ENCODE measurements around the gene PDE9A. TPM values are rescaled to one million over a fixed set of nuclear protein-coding genes. Genes with fewer than 3 reads are reported as not detected.

Gene PDE9A
- total and polyA plus RNA-seq, 2 of the 4 experiments (the other 2 are of a cell fraction) = 0.89 to 0.90 TPM

- Histone ChIP-seq H3K18ac (ENCODE audit: low read depth, low read length) (no peak overlapping the region), H3K4me2 (ENCODE audit: low read depth, low read length) (no peak overlapping the region), H3K27ac (ENCODE audit: insufficient read depth, low read length) (no peak overlapping the region), H3K36me3 (ENCODE audit: control insufficient read depth, insufficient read depth, low read length) (no peaks in the 10 kb centered on the region), H2BK15ac (ENCODE audit: low read depth, low read length) (no peak overlapping the region), H3K4me1 (ENCODE audit: control insufficient read depth, insufficient read depth, low read length) (no peaks in the 10 kb centered on the region), H4K5ac (ENCODE audit: low read depth, low read length) (no peak overlapping the region), H3K4me3 (ENCODE audit: insufficient read depth, low read depth, low read length) (no peak overlapping the region), H2BK5ac (ENCODE audit: low read depth, low read length, poor library complexity, severe bottlenecking) (no peak overlapping the region), H2AFZ (replicated peaks; ENCODE audit: low read length, poor library complexity) (no peak overlapping the region), H3K9me3 (ENCODE audit: control insufficient read depth, insufficient read depth, low read length) (peaks cover 3% of the 10 kb centered on the region; the same call in 1 of the 2 replicates), H3K79me1 (ENCODE audit: low read depth in 1 of 2, low read length in 2 of 2) (no peaks in the 10 kb centered on the region), H3K9ac (ENCODE audit: low read depth, low read length) (no peak overlapping the region), H2AK5ac (ENCODE audit: low read depth, low read length) (no peak overlapping the region), H2BK20ac (ENCODE audit: low read depth, low read length) (no peak overlapping the region), H3K27me3 (ENCODE audit: control insufficient read depth, insufficient read depth, low read length) (peaks cover 37% of the 10 kb centered on the region), H4K91ac (ENCODE audit: insufficient read depth, low read depth, low read length) (no peak overlapping the region), H3K4ac (ENCODE audit: low read depth, low read length) (no peak overlapping the region), H3K9me1 (ENCODE audit: insufficient read depth, low read length) (no peaks in the 10 kb centered on the region), H2AK9ac (replicated peaks; ENCODE audit: low read depth, low read length, poor library complexity) (no peak overlapping the region), H4K8ac (ENCODE audit: low read depth in 2 of 2, low read length in 2 of 2) (no peak overlapping the region), H4K20me1 (ENCODE audit: insufficient read depth, low read length) (no peaks in the 10 kb centered on the region), H3K23ac (ENCODE audit: low read depth, low read length) (no peak overlapping the region), H3K14ac (replicated peaks; ENCODE audit: low read depth, low read length) (no peak overlapping the region), H3K56ac (ENCODE audit: extremely low read depth, insufficient read depth, low read length) (no peak overlapping the region), H2BK120ac (ENCODE audit: low read depth, low read length) (no peak overlapping the region)
- ChIA-PET CTCF (no interaction called here), POLR2A (ENCODE audit: unreplicated experiment) (no interaction called here)
- BruUV-seq (replicated peaks) = no TSS peak
- DNase-seq (no peak), ATAC-seq (ENCODE audit: low read depth) (no peak)
- TF ChIP-seq CHD1 (IDR thresholded peaks at IDR 0.05; ENCODE audit: low read depth, low read length) (no peak), POLR2A (IDR thresholded peaks at IDR 0.05; ENCODE audit: low read depth, low read length) (no peak), NFE2L2 (IDR thresholded peaks at IDR 0.05; ENCODE audit: low read depth, low read length) (no peak), USF2 (IDR thresholded peaks at IDR 0.05; ENCODE audit: low read depth, low read length) (no peak), RCOR1 (IDR thresholded peaks at IDR 0.05; ENCODE audit: insufficient replicate concordance, low read length) (no peak), CTCF (conservative IDR thresholded peaks at IDR 0.05; ENCODE audit: low read depth, low read length) (no peak), SMC3 (IDR thresholded peaks at IDR 0.05; ENCODE audit: low read depth, low read length) (no peak), FOS (IDR thresholded peaks at IDR 0.05; ENCODE audit: low read depth, low read length) (no peak), CEBPB (IDR thresholded peaks at IDR 0.05; ENCODE audit: low read depth, low read length) (no peak), MAFK (IDR thresholded peaks at IDR 0.05; ENCODE audit: low read depth, low read length) (no peak), MAZ (IDR thresholded peaks at IDR 0.05; ENCODE audit: borderline replicate concordance, low read depth, low read length) (no peak), MXI1 (IDR thresholded peaks at IDR 0.05; ENCODE audit: borderline replicate concordance, low read depth, low read length) (no peak)
- TF ChIP-seq, protein P1, sequence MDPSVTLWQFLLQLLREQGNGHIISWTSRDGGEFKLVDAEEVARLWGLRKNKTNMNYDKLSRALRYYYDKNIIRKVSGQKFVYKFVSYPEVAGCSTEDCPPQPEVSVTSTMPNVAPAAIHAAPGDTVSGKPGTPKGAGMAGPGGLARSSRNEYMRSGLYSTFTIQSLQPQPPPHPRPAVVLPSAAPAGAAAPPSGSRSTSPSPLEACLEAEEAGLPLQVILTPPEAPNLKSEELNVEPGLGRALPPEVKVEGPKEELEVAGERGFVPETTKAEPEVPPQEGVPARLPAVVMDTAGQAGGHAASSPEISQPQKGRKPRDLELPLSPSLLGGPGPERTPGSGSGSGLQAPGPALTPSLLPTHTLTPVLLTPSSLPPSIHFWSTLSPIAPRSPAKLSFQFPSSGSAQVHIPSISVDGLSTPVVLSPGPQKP (IDR thresholded peaks at IDR 0.05; ENCODE audit: borderline replicate concordance, low read depth, low read length) = no peak
- dilution Hi-C loops (cut with HindIII; ENCODE audit: low sequenced_read_pairs, unreplicated experiment) = no loop called here
- in situ Hi-C loops (cut with MboI; ENCODE audit: low sequenced_read_pairs) = no loop called here
- 80% methylated on average over 1 of the region's 23 CpGs; no CpG with 5 or more reads in 1 of the 2 experiments for WGBS, 2 experiments (ENCODE audit: extremely low coverage in 2 of 2, insufficient read length in 1 of 2)
- intact Hi-C loops (cut with micrococcal nuclease) = no loop called here
Observed at GRCh38 chr21:42617486-42617885, 35.9 kb upstream of the PDE9A start.
